Bronchial epithelial cell (primary cell): ENCODE results near the gene PHACTR1. TPM values are rescaled to one million over a fixed set of nuclear protein-coding genes. Genes with fewer than 3 reads are reported as not detected.

Source experiments
- DNase-seq: peaks from one replicate; pipeline ENCODE4 v3.0.0-alpha.2; 2010; ENCODE audit warnings: low read depth
- FAIRE-seq: peaks from 2 replicates; lab custom pipeline; 2011; peaks lifted over from hg19 to GRCh38; lab: Jason Lieb, UNC
- H3K27me3 ChIP-seq: 2 replicates; pipeline ENCODE4 v1.5.1; 2011; ENCODE audit warnings: low read length; ENCODE audit not compliant: control insufficient read depth, insufficient read depth
- H3K36me3 ChIP-seq: 2 replicates; pipeline ENCODE4 v1.5.1; 2011; ENCODE audit warnings: low read length; ENCODE audit not compliant: control insufficient read depth, insufficient read depth
- H3K4me3 ChIP-seq: 2 replicates; pipeline ENCODE4 v1.5.1; 2011; ENCODE audit warnings: mild to moderate bottlenecking, low read depth, low read length, control low read depth
- total RNA-seq: library from RNA; depleted of rRNA; stranded (reverse); fragments of >200 nt; gene quantifications from 2 replicates; pipeline ENCODE4 v1.2.1, GENCODE V29; 2014
- TF ChIP-seq, protein P1 (sequence below): IDR thresholded peaks from 2 replicates; pipeline ENCODE4 v1.5.1; 2011; ENCODE audit warnings: mild to moderate bottlenecking, moderate library complexity, low read length, control low read depth, inconsistent platforms; ENCODE audit not compliant: insufficient read depth, severe bottlenecking

PHACTR1 gene
- total RNA-seq, 1 donor from 2014 or later = under 0.01 TPM

DNA sequence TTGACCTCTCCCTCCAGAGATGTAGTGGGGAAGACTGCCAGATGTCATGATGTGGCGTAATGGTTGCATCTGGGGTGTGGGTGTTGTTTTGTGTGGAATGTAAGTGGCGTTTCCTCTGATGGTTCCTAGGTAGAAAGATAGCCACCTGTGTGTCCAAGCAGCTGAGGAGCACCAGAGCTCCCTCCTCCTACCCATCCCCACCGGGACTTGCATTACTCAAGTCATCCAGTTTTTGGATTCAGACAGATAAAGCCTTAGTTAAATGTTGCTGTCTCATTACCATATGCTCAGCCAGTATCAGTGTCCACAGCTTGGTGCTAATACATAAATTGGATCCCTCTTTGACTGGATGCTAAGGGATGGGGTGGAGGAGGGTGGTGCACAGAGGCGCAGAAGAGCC is 329.5 kb downstream of the PHACTR1 start:
- no peak for FAIRE-seq
- no peaks in the 10 kb centered on the region for H3K27me3 ChIP-seq

DNA sequence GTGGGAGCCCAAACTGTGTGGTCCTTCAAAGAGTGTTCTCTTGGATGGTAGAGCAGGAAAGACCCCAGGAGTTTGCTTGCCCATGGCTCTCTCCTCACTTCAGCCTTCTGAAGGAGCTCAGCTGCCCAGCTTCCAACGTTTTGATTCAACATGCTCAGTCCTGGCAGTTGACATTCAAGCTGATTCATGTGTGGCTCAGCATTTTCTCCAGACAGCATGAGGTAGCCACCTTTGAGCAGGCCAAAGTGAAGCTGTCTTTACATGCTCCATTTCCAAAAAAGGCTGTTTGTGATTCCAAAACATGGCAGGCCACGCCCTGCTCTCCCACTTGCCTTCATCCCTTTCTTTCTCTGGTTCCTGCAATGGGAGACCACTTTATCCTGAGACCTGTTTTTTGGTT is 331.5 kb downstream of the PHACTR1 start:
- Histone ChIP-seq H3K27me3 (no peaks in the 10 kb centered on the region), H3K4me3 (no peak overlapping the region), H3K36me3 (no peaks in the 10 kb centered on the region)
- TF ChIP-seq, protein P1, sequence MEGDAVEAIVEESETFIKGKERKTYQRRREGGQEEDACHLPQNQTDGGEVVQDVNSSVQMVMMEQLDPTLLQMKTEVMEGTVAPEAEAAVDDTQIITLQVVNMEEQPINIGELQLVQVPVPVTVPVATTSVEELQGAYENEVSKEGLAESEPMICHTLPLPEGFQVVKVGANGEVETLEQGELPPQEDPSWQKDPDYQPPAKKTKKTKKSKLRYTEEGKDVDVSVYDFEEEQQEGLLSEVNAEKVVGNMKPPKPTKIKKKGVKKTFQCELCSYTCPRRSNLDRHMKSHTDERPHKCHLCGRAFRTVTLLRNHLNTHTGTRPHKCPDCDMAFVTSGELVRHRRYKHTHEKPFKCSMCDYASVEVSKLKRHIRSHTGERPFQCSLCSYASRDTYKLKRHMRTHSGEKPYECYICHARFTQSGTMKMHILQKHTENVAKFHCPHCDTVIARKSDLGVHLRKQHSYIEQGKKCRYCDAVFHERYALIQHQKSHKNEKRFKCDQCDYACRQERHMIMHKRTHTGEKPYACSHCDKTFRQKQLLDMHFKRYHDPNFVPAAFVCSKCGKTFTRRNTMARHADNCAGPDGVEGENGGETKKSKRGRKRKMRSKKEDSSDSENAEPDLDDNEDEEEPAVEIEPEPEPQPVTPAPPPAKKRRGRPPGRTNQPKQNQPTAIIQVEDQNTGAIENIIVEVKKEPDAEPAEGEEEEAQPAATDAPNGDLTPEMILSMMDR = no peak
- DNase-seq (peak; percentile 85), FAIRE-seq (peak; percentile 40)

More for the DNA sequence above, 329.5 kb downstream of the PHACTR1 start:
- Histone ChIP-seq H3K36me3 (no peaks in the 10 kb centered on the region), H3K4me3 (no peak overlapping the region)
- TF ChIP-seq, protein P1 = no peak
- no peak for DNase-seq

DNA sequence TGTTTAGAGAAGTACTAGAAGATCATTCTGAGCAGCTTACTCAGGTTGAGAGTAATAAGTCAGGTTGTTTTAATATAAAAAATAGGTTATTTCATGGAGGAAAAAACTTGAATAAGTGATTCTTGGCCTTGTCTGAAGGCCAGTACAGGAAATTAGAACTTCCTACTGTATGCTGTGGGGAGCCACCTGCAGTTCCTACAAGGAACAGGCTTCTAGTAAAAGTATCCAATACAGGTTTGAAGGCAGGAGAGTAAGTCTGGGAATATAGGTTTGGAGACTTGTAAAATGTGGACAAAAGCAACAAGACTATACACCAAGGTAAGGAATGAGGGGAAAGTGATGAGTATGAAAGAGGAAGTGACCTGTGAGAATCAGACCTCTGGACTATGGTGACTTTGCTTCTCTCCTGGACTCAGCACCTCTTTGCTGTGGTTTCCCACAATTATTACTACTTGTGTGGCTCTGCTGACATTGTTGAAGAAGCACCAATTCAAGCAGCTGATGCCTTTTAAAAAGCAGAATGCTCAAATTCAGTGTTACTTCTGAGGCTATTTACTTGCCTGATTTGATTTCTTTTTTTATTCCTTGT is 333.2 kb downstream of the PHACTR1 start:
- FAIRE-seq = no peak
- H3K27me3 ChIP-seq = no peaks in the 10 kb centered on the region
- DNase-seq = no peak
- no peak overlapping the region for H3K4me3 ChIP-seq
- TF ChIP-seq, protein P1 = peak; percentile 1
- H3K36me3 ChIP-seq = no peaks in the 10 kb centered on the region

DNA sequence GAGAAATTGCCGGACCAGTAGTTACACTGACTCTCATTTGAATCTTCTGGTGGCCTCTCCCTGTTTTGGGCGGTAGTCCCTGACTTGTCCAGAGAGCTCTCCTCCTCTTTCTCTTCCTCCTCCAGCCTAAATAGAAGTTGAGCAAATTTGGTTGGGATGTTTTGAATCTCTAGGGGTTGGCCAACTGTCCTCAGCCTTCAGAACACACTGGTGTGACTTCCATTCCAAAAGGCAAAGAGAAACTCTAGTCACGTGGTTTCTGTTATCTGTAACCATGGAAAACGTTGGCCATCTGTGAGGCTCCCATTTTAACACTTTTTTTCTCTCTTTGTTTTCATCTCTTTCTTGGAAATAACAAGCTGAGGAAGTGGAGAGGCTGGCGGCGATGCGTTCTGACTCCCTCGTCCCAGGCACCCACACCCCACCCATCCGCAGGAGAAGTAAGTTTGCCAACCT is 336.5 kb downstream of the PHACTR1 start:
- Histone ChIP-seq H3K4me3 (no peak overlapping the region), H3K36me3 (no peaks in the 10 kb centered on the region), H3K27me3 (no peaks in the 10 kb centered on the region)
- TF ChIP-seq, protein P1 = no peak
- FAIRE-seq (no peak), DNase-seq (no peak)

DNA sequence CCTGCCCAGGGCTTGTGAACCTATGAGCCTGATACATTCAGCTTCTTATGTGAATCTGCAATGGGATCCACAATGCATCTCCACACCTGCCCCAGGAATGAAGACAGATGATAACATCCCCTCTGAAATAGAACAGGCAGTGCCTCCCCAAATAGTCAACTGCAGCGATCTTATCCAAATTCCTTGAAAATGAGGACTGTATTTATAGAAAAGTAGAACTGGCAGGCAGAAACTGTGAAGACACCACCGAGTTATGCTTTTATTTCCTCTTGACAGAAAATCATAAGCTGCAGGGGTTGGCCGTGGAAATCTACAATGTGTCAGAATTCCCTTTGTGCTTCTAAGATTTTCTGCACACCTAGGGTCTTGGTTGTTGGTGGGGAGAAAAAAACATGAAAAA is 341.5 kb downstream of the PHACTR1 start:
- no peaks in the 10 kb centered on the region for H3K36me3 ChIP-seq
- no peak for FAIRE-seq

More for the DNA sequence above, 341.5 kb downstream of the PHACTR1 start:
- Histone ChIP-seq H3K4me3 (no peak overlapping the region), H3K27me3 (no peaks in the 10 kb centered on the region)
- DNase-seq = no peak
- TF ChIP-seq, protein P1 = no peak
